Measurements from ENCODE around the gene OBSCN.

OBSCN gene

GRCh38 chr1:228309326-228310067 lies 101.7 kb downstream of the OBSCN start:
- no peak for DNase-seq

- no peak for DNase-seq
Observed at GRCh38 chr1:228310162-228310792, 102.4 kb downstream of the OBSCN start.

DNA sequence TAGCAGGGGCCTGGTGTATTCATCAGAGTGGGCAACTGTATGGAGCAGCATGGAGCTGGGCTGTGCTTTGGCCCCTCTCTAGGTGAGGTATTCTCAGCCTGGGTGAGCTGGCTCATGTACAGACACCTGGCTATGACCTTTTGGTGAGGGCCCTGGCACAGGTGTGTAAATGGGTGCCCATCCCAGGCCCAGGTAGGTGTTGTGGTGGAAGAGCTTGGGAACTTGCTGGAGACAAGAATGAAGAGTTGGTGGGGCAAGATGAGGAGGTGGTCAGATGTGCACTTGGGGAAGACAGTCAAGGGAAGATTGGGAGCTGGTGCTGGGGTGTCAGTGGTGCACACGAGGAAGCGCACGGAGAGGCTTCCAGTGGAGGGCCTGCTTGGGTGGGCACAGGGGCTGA lies 103.2 kb downstream of the OBSCN start:
- DNase-seq, result no peak

GRCh38 chr1:228312136-228312764 lies 104.4 kb downstream of the OBSCN start:
- DNase-seq, result no peak

DNA sequence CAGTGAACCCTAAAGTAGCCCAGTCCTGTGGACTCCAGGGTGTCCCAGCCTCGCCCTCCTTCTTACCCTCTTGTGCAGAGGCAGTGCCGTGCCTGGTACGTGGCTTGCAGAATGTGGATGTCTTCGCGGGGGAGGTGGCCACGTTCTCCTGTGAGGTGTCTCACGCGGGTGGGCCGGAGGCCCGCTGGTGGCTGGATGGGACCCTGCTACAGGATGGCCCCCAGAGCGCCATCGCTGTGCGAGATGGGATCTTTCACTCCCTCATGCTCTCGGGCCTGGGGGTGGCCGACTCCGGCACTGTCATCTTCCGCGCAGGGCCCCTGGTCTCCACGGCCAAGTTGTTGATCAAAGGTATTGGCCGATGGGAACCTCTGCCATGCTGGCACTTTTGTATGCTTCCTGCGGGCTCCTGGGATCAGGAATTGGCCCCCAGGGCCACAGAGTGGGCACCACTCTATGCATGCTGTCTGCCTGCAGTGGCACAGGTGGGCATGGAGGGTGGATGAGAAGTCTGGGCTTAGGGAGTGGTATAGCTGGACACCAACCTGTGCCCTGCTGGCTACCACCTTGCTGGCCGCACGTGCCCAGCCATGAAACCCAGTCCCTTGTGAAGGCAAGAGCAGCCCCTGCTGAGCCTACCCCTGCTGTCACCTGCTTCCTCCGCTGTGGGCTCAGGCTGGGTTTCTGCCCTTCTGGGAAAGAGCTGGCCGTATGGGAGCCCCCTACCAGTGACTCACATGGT lies 105.9 kb downstream of the OBSCN start:
- no peak for DNase-seq

DNA sequence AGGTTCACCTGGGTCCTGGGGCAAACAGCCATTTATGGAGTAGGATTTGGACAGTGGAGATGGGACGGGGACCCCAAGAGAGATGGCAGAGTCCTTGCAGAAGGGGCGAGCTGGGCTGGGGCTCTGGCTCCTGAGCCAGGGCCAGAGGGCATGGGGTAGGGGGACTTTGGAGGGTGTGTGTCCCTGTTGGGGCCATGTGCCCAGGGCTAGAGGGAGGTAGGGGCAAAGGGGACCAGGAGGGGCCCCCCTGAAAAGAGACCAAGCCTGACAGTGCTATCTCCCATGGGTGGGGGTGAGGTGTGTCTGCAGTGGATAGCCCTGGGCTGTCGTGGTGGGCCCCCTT lies 106.4 kb downstream of the OBSCN start:
- no peak for DNase-seq

- DNase-seq, result no peak
Observed at GRCh38 chr1:228314658-228315483, 107.0 kb downstream of the OBSCN start.

DNA sequence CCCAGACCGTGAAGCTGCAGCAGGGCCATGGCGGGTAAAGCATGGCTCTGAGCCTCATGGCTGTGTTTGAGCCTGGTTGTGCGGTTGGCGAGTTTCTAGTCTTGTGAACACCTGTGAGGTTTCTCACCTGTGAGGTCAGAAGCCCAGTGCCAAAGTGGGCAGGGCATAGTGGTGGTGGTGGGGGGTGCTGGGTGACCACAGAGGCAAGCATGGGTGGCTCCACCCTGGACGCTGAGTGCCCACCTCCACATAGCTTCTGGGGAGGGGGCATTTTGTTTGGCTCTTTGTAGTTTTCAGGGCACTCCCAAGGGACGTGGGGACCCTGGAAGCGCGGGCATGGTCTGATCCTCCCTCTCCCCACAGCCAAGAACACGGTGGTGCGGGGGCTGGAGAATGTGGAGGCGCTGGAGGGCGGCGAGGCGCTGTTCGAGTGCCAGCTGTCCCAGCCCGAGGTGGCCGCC lies 107.7 kb downstream of the OBSCN start:
- no peak for DNase-seq

GRCh38 chr1:228315945-228316588 lies 108.2 kb downstream of the OBSCN start:
- DNase-seq, result no peak

- no peak for DNase-seq
Observed at GRCh38 chr1:228316589-228317387, 108.9 kb downstream of the OBSCN start.

DNA sequence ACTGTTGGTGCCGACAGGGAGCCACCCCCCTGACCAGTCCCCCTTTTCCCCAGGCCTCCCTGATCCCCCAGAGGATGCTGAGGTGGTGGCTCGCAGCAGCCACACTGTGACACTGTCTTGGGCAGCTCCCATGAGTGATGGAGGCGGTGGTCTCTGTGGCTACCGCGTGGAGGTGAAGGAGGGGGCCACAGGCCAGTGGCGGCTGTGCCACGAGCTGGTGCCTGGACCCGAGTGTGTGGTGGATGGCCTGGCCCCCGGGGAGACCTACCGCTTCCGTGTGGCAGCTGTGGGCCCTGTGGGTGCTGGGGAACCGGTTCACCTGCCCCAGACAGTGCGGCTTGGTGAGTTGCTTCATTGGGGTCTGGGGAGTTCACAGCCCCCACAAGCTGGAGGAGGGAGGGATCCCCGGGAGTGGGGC lies 109.6 kb downstream of the OBSCN start:
- DNase-seq, result no peak

GRCh38 chr1:228317891-228318810 lies 110.3 kb downstream of the OBSCN start:
- no peak for DNase-seq

GRCh38 chr1:228318823-228319241 lies 111.0 kb downstream of the OBSCN start:
- DNase-seq, result no peak

DNA sequence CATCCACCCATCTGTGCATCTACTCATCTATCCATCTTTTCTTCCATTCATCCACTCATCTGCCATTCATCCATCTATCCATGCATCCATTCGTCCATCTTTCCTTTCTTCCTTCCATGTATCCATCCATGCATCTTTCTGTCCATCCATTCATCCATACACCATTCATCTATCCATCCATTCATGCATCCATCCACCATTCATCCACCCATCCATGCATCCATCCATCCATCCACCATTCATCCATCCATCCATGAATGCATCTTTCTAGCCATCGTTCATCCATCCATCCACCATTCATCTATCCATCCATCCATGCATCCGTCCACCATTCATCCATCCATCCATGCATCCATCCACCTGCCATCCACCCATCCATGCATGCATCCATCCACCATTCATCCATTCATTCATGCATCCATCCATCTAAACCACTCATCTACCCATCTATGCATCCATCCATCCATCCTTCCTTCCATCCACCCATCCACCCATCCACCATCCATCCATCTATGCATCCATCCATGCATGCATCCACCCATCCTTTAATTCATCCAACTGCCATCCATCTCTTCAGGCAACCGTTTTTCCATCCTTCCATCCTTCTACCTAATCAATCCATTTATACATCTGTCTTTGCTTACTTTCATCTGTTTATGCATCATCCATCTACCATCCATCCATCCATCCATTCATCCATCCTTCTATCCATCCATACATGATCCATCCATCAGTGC lies 111.7 kb downstream of the OBSCN start:
- DNase-seq, result no peak

DNA sequence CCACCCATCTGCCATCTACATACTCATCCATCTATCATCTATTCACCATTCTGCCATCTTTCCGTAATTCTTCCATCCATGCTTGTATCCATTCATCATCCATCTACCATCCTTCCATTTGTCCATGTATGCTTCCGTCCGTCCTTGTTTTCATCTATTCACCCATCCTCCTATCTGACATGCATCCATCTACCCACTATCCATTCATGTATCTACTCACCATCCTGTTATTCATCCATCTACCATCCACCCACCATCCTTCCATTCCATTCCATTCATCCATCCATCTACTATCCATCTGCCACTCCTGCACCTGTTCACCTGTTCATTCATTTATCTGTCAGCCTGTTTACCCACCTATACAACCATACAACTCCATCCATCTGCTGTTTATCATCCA lies 112.5 kb downstream of the OBSCN start:
- no peak for DNase-seq

- DNase-seq, result no peak
Observed at GRCh38 chr1:228321435-228321834, 113.6 kb downstream of the OBSCN start.

GRCh38 chr1:228321895-228322294 lies 114.1 kb downstream of the OBSCN start:
- no peak for DNase-seq

GRCh38 chr1:228323401-228323800 lies 115.6 kb downstream of the OBSCN start:
- no peak for DNase-seq

DNA sequence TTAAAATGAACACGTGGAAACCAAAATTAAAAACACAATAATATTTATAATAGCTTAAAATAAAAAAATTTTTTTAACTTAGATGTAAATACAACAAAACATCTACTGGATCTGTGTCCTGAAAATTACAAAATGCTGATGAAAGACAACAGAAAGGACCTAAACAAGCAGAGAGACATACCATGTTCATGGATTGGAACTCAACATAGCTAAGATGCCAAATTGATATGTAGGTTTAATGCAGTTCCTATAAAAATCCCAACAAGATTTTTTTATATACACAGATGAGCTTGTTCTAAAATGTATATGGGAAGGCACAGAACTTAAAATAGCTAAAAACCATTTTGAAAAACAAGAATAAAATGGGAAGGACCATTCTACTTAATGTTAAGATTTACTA lies 117.4 kb downstream of the OBSCN start:
- DNase-seq, result no peak
